A673 (cell line): ENCODE results near the gene C6orf52.

Experiments
- EZH2 ChIP-seq: fragments of 200-600 bp; sonication (generic); IDR thresholded peaks from 2 replicates; pipeline ENCODE4 v1.6.1; 2017; ENCODE audit warnings: borderline replicate concordance, low read depth, mild to moderate bottlenecking, mixed read lengths, antibody characterized with exemption, low read length; ENCODE audit not compliant: poor library complexity, severe bottlenecking
- TF ChIP-seq, protein P1 (sequence below): fragments of 300-800, 200-600 bp; sonication (generic); conservative IDR thresholded peaks from 2 replicates; pipeline ENCODE4 v1.5.1; 2017; ENCODE audit warnings: low read depth, mild to moderate bottlenecking, antibody characterized with exemption, low read length, moderate library complexity, mixed read lengths

DNA sequence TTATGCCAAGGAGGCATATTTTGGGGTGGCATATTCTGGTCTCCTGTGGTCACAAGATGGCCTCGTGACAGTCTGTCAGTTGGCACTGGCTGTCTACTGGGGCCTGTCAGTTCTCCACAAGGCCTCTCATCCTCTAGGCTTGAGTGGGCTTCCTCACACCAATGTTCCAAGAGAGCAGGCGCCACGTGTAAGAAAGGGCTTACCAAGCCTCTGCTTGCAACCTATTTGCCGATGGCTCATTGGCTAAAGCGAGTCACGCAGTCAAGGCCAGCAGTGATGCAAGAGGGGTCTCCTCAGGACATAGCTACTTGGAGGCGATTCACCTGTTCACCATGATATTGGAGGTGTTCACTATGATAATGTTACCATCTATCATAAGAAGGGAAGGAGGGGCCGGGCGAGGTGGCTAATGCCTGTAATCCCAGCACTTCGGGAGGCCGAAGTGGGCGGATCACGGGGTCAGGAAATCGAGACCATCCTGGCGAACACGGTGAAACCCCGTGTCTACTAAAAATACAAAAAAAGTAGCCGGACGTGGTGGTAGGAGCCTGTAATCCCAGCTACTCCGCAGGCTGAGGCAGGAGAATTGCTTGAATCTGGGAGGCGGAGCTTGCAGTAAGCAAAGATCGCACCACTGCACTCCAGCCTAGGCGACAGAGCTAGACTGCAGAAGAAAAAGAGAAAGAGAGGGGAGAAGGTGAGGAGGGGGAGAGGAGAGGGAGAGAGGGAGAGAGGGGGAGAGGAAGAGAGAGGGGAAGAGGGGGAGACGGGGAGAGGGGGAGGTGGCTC lies 35.3 kb downstream of the C6orf52 start:
- TF ChIP-seq, protein P1, sequence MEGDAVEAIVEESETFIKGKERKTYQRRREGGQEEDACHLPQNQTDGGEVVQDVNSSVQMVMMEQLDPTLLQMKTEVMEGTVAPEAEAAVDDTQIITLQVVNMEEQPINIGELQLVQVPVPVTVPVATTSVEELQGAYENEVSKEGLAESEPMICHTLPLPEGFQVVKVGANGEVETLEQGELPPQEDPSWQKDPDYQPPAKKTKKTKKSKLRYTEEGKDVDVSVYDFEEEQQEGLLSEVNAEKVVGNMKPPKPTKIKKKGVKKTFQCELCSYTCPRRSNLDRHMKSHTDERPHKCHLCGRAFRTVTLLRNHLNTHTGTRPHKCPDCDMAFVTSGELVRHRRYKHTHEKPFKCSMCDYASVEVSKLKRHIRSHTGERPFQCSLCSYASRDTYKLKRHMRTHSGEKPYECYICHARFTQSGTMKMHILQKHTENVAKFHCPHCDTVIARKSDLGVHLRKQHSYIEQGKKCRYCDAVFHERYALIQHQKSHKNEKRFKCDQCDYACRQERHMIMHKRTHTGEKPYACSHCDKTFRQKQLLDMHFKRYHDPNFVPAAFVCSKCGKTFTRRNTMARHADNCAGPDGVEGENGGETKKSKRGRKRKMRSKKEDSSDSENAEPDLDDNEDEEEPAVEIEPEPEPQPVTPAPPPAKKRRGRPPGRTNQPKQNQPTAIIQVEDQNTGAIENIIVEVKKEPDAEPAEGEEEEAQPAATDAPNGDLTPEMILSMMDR, result no peak
- TF ChIP-seq EZH2, result no peak
